Osteocyte (in vitro differentiated cells): ENCODE measurements around the gene RASSF4. TPM values are rescaled to one million over a fixed set of nuclear protein-coding genes. Genes with fewer than 3 reads are reported as not detected.

Experiments used
- DNase-seq: peaks from one replicate; pipeline ENCODE4 v3.0.0; 2021; ENCODE audit warnings: mixed read lengths; ENCODE audit not compliant: unreplicated experiment; ENCODE audit errors: extremely low spot score
- H3K27ac Mint-ChIP-seq: one replicate; pipeline ENCODE4 v1.8.0; 2021; ENCODE audit warnings: mild to moderate bottlenecking, mixed read lengths; ENCODE audit not compliant: unreplicated experiment
- H3K27me3 Mint-ChIP-seq: one replicate; pipeline ENCODE4 v1.8.0; 2021; ENCODE audit warnings: mixed read lengths; ENCODE audit not compliant: unreplicated experiment
- H3K36me3 Mint-ChIP-seq: one replicate; pipeline ENCODE4 v1.8.0; 2021; ENCODE audit warnings: mixed read lengths; ENCODE audit not compliant: unreplicated experiment
- H3K4me1 Mint-ChIP-seq: one replicate; pipeline ENCODE4 v1.8.0; 2021; ENCODE audit warnings: mixed read lengths; ENCODE audit not compliant: unreplicated experiment
- H3K4me3 Mint-ChIP-seq: one replicate; pipeline ENCODE4 v1.8.0; 2021; ENCODE audit warnings: mild to moderate bottlenecking, moderate library complexity, mixed read lengths; ENCODE audit not compliant: unreplicated experiment
- H3K9me3 Mint-ChIP-seq: one replicate; pipeline ENCODE4 v1.8.0; 2021; ENCODE audit warnings: mixed read lengths; ENCODE audit not compliant: unreplicated experiment
- CTCF ChIP-seq: fragments of 200-600 bp; sonication (generic); IDR thresholded peaks from 2 replicates; pipeline ENCODE4 v1.5.0; 2021; ENCODE audit warnings: antibody characterized with exemption, mild to moderate bottlenecking, moderate library complexity
- total RNA-seq: library from RNA; stranded (reverse); gene quantifications from 2 replicates; pipeline ENCODE4 v1.2.1, GENCODE V29; 2021

The RASSF4 gene
- total RNA-seq, 1 donor from 2014 or later: 11.8 TPM

- no peak overlapping the region for H3K27ac Mint-ChIP-seq
- no peak for DNase-seq
- no peaks in the 10 kb centered on the region for H3K27me3 Mint-ChIP-seq
- no peaks in the 10 kb centered on the region for H3K9me3 Mint-ChIP-seq
- peaks cover 47% of the 10 kb centered on the region for H3K4me1 Mint-ChIP-seq
- no peak for TF ChIP-seq CTCF
- no peak overlapping the region for H3K4me3 Mint-ChIP-seq
- peaks cover 2% of the 10 kb centered on the region for H3K36me3 Mint-ChIP-seq
Observed at GRCh38 chr10:44984671-44985101, 25.1 kb downstream of the RASSF4 start.

GRCh38 chr10:44985175-44985681, 25.6 kb downstream of the RASSF4 start:
- peaks cover 2% of the 10 kb centered on the region for H3K36me3 Mint-ChIP-seq
- peaks cover 47% of the 10 kb centered on the region for H3K4me1 Mint-ChIP-seq
- TF ChIP-seq CTCF: no peak
- H3K4me3 Mint-ChIP-seq: no peak overlapping the region
- no peak for DNase-seq
- peak overlapping the region; percentile 81 for H3K27ac Mint-ChIP-seq
- H3K27me3 Mint-ChIP-seq: no peaks in the 10 kb centered on the region
- H3K9me3 Mint-ChIP-seq: no peaks in the 10 kb centered on the region

GRCh38 chr10:44986179-44986578, 26.6 kb downstream of the RASSF4 start:
- no peaks in the 10 kb centered on the region for H3K9me3 Mint-ChIP-seq
- peaks cover 43% of the 10 kb centered on the region for H3K4me1 Mint-ChIP-seq
- no peak for DNase-seq
- peaks cover 2% of the 10 kb centered on the region for H3K36me3 Mint-ChIP-seq
- H3K4me3 Mint-ChIP-seq: no peak overlapping the region
- no peak for TF ChIP-seq CTCF
- H3K27me3 Mint-ChIP-seq: no peaks in the 10 kb centered on the region
- no peak overlapping the region for H3K27ac Mint-ChIP-seq

- H3K4me1 Mint-ChIP-seq: peaks cover 40% of the 10 kb centered on the region
- no peak overlapping the region for H3K27ac Mint-ChIP-seq
Observed at GRCh38 chr10:44986670-44987069, 27.1 kb downstream of the RASSF4 start.

More at GRCh38 chr10:44986670-44987069, 27.1 kb downstream of the RASSF4 start:
- H3K36me3 Mint-ChIP-seq: peaks cover 3% of the 10 kb centered on the region
- no peak overlapping the region for H3K4me3 Mint-ChIP-seq
- TF ChIP-seq CTCF: no peak
- DNase-seq: no peak
- H3K27me3 Mint-ChIP-seq: no peaks in the 10 kb centered on the region
- no peaks in the 10 kb centered on the region for H3K9me3 Mint-ChIP-seq
